Caco-2 (cell line): ENCODE data around the gene GAS7. TPM values are rescaled to one million over a fixed set of nuclear protein-coding genes. Genes with fewer than 3 reads are reported as not detected.

Source experiments
- BruUV-seq: library from RNA; stranded (reverse); fragments of 400-500 nt; replicated peaks from 2 replicates; lab custom pipeline; 2021; lab: Mats Ljungman, UMichigan
- CTCF ChIA-PET: fragments of 300-600 bp; sonication (Branson Sonifier 250); formaldehyde crosslinking; loops from one replicate; lab custom pipeline; 2022; ENCODE audit warnings: antibody characterized with exemption; lab: Charles Lee
- POLR2A ChIA-PET: fragments of 300-600 bp; sonication (Branson Sonifier 250); formaldehyde crosslinking; loops from one replicate; lab custom pipeline; 2022; ENCODE audit warnings: antibody characterized with exemption; lab: Charles Lee
- DNase-seq, 2 experiments: peaks; one replicate each; pipeline versions ENCODE4 v3.0.0 to v3.0.0-alpha.2; 2020 to 2022
- H3K27me3 ChIP-seq: replicated peaks from 2 replicates; pipeline ENCODE4 v1.6.0; 2011; ENCODE audit warnings: low read length; ENCODE audit not compliant: control insufficient read depth, insufficient read depth
- H3K36me3 ChIP-seq: 2 replicates; pipeline ENCODE4 v1.5.1; 2011; ENCODE audit warnings: low read length; ENCODE audit not compliant: control insufficient read depth, insufficient read depth
- H3K4me1 ChIP-seq: fragments of 250-450 bp; sonication (Bioruptor Pico); 2 replicates; pipeline ENCODE4 v1.5.1; 2020; ENCODE audit warnings: mild to moderate bottlenecking
- H3K4me3 ChIP-seq: 2 replicates; pipeline ENCODE4 v1.5.1; 2011; ENCODE audit warnings: low read depth, mild to moderate bottlenecking, control low read depth, low read length
- H3K9me3 ChIP-seq: fragments of 250-450 bp; sonication (Bioruptor Pico); 2 replicates; pipeline ENCODE4 v1.5.1; 2020; ENCODE audit warnings: mild to moderate bottlenecking, moderate library complexity
- H3K27ac Mint-ChIP-seq: one replicate; pipeline ENCODE4 v1.8.0; 2022; ENCODE audit warnings: mixed read lengths; ENCODE audit not compliant: unreplicated experiment
- H3K27me3 Mint-ChIP-seq: one replicate; pipeline ENCODE4 v1.8.0; 2022; ENCODE audit warnings: mixed read lengths; ENCODE audit not compliant: insufficient read depth, unreplicated experiment
- H3K36me3 Mint-ChIP-seq: one replicate; pipeline ENCODE4 v1.8.0; 2022; ENCODE audit warnings: mild to moderate bottlenecking, mixed read lengths; ENCODE audit not compliant: insufficient read depth, unreplicated experiment
- H3K4me1 Mint-ChIP-seq: one replicate; pipeline ENCODE4 v1.8.0; 2022; ENCODE audit warnings: low read depth, mixed read lengths; ENCODE audit not compliant: unreplicated experiment
- H3K4me3 Mint-ChIP-seq: one replicate; pipeline ENCODE4 v1.8.0; 2022; ENCODE audit warnings: mild to moderate bottlenecking, moderate library complexity, mixed read lengths; ENCODE audit not compliant: unreplicated experiment
- H3K9me3 Mint-ChIP-seq: one replicate; pipeline ENCODE4 v1.8.0; 2022; ENCODE audit warnings: mixed read lengths; ENCODE audit not compliant: unreplicated experiment
- intact Hi-C: fragments of 100-400 bp; cut with micrococcal nuclease; formaldehyde crosslinking; loops from one replicate; pipeline ENCODE4 v1.10.0; 2022; ENCODE audit not compliant: unreplicated experiment
- total RNA-seq: library from RNA; stranded (reverse); gene quantifications from 2 replicates; pipeline ENCODE4 v1.2.3, GENCODE V29; 2022
- TF ChIP-seq, protein P1 (sequence below), 2 experiments: fragments of 200-600 bp in 1 of 2; IDR thresholded peaks; 1 replicate in 1 of 2; 2 replicates in 1 of 2; pipeline versions ENCODE4 v1.5.1 to v1.8.0; 2011 to 2022; ENCODE audit warnings: antibody characterized with exemption in 1 of 2, control low read depth in 1 of 2, inconsistent platforms in 1 of 2, low read depth in 1 of 2, low read length in 1 of 2, mild to moderate bottlenecking in 1 of 2, moderate library complexity in 1 of 2; ENCODE audit not compliant: insufficient read depth in 1 of 2, severe bottlenecking in 1 of 2, unreplicated experiment in 1 of 2

GAS7 gene
- total RNA-seq, 1 experiment from 2014 or later: 0.34 TPM

DNA sequence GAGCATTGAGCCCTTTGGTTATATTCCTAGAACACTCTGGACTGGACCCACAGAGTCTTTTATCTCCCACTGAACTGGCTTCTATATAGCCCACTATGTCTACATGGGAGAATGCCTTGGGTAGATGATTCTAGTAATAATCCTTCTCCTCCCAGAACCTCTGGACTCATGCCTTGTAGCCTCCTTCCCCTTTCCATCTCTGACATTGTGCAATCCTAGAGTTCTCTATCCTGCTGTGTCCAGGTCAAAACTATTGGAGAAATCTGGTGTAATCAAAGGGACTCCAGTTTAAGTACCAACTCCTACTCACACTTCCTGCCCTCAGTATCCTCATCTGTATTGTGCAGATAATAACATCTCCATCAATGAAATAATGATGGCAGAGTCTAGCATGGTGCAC lies 302.5 kb downstream of the GAS7 start:
- Histone ChIP-seq H3K9me3 (no peaks in the 10 kb centered on the region), H3K36me3 (no peaks in the 10 kb centered on the region), H3K4me1 (no peaks in the 10 kb centered on the region), H3K27me3 (no peaks in the 10 kb centered on the region), H3K4me3 (no peak overlapping the region)
- Mint-ChIP-seq H3K27me3 (peaks cover 8% of the 10 kb centered on the region), H3K9me3 (no peaks in the 10 kb centered on the region), H3K36me3 (no peaks in the 10 kb centered on the region), H3K27ac (no peak overlapping the region), H3K4me1 (no peaks in the 10 kb centered on the region), H3K4me3 (no peak overlapping the region)
- BruUV-seq: no TSS peak
- CTCF ChIA-PET: no interaction called here
- POLR2A ChIA-PET: no interaction called here
- no peak for DNase-seq
- intact Hi-C loops: no loop called here
- TF ChIP-seq, protein P1, sequence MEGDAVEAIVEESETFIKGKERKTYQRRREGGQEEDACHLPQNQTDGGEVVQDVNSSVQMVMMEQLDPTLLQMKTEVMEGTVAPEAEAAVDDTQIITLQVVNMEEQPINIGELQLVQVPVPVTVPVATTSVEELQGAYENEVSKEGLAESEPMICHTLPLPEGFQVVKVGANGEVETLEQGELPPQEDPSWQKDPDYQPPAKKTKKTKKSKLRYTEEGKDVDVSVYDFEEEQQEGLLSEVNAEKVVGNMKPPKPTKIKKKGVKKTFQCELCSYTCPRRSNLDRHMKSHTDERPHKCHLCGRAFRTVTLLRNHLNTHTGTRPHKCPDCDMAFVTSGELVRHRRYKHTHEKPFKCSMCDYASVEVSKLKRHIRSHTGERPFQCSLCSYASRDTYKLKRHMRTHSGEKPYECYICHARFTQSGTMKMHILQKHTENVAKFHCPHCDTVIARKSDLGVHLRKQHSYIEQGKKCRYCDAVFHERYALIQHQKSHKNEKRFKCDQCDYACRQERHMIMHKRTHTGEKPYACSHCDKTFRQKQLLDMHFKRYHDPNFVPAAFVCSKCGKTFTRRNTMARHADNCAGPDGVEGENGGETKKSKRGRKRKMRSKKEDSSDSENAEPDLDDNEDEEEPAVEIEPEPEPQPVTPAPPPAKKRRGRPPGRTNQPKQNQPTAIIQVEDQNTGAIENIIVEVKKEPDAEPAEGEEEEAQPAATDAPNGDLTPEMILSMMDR (IDR thresholded peaks at IDR 0.05; ENCODE audit: insufficient read depth in 1 of 2, low read depth in 1 of 2, low read length in 1 of 2, severe bottlenecking in 1 of 2, unreplicated experiment in 1 of 2): no peak

DNA sequence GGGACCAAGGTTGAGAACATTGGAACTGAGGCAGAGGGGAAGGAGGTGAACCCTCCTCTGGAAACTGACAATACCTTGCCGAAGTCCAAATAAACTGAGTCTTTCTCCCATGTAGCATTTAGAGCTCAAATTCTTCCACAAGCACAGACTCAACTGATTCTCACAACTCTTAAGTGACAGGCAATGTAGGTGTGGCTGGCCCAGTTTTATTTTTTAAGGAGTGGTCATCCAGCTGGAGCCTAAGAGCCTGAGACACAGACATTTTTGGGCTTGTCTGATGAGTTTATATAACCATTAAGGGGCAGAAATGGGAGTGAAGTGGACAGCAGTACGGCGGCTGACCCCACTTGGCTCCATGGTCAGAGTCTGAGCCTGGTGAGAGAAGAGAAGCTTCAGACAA lies 304.2 kb downstream of the GAS7 start:
- BruUV-seq: no TSS peak
- H3K27me3 ChIP-seq: no peaks in the 10 kb centered on the region

DNA sequence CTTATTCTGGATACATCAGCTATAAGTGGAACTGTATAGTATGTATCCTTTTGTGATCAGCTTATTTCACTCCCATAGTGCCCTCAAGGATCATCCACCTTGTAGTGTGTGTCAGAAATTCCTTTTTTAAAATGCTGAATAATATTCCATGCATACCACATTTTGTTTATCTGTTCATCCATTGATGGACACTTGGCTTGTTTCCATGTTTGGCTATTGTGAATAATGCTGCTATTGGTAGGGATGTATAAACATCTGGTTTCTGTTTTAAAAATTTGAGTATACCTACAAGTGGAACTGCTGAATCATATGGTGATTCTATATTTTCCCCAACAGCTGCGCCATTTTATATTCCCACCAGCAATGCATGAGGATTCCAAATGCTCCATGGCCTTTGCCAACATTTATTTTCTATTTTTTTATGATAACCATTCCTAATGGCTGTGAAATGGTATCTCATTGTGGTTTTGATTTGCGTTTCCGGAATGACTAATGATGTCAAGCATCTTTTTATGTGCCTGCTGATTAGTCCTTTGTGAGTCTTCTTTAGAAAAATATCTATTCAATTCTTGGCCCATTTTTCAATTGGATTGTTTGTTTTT lies 304.9 kb downstream of the GAS7 start:
- POLR2A ChIA-PET: no interaction called here
- DNase-seq: no peak
- TF ChIP-seq, protein P1 (IDR thresholded peaks at IDR 0.05; ENCODE audit: insufficient read depth in 1 of 2, low read depth in 1 of 2, low read length in 1 of 2, severe bottlenecking in 1 of 2, unreplicated experiment in 1 of 2): no peak
- Mint-ChIP-seq H3K4me3 (no peak overlapping the region), H3K4me1 (no peaks in the 10 kb centered on the region), H3K27me3 (peaks cover 8% of the 10 kb centered on the region), H3K27ac (no peak overlapping the region), H3K9me3 (no peaks in the 10 kb centered on the region), H3K36me3 (no peaks in the 10 kb centered on the region)
- H3K36me3 ChIP-seq: no peaks in the 10 kb centered on the region
- intact Hi-C loops: no loop called here
- no peaks in the 10 kb centered on the region for H3K27me3 ChIP-seq
- no TSS peak for BruUV-seq
- CTCF ChIA-PET: no interaction called here
- H3K4me1 ChIP-seq: no peaks in the 10 kb centered on the region
- no peaks in the 10 kb centered on the region for H3K9me3 ChIP-seq
- no peak overlapping the region for H3K4me3 ChIP-seq

More for the DNA sequence above, 304.2 kb downstream of the GAS7 start:
- H3K9me3 Mint-ChIP-seq: no peaks in the 10 kb centered on the region
- no peak overlapping the region for H3K27ac Mint-ChIP-seq
- TF ChIP-seq, protein P1 (IDR thresholded peaks at IDR 0.05; ENCODE audit: insufficient read depth in 1 of 2, low read depth in 1 of 2, low read length in 1 of 2, severe bottlenecking in 1 of 2, unreplicated experiment in 1 of 2): no peak
- Histone ChIP-seq H3K36me3 (no peaks in the 10 kb centered on the region), H3K9me3 (no peaks in the 10 kb centered on the region), H3K4me1 (no peaks in the 10 kb centered on the region), H3K4me3 (no peak overlapping the region)
- ChIA-PET POLR2A (no interaction called here), CTCF (no interaction called here)
- no peaks in the 10 kb centered on the region for H3K36me3 Mint-ChIP-seq
- DNase-seq: no peak
- H3K27me3 Mint-ChIP-seq: peaks cover 8% of the 10 kb centered on the region
- H3K4me3 Mint-ChIP-seq: no peak overlapping the region
- no peaks in the 10 kb centered on the region for H3K4me1 Mint-ChIP-seq
- intact Hi-C loops: no loop called here
